GM18861 (cell line): ENCODE data around the gene PCDHB7.
"Not testable (repeated sequence)": the region's sequence is repeated elsewhere in the genome, so short reads cannot be mapped to it uniquely, and the experiment has no call there.

Source experiments
- ATAC-seq: cut with Tn5 transposase; IDR thresholded peaks from one replicate; pipeline ENCODE4 v1.9.1; 2021; ENCODE audit not compliant: unreplicated experiment

The PCDHB7 gene

DNA sequence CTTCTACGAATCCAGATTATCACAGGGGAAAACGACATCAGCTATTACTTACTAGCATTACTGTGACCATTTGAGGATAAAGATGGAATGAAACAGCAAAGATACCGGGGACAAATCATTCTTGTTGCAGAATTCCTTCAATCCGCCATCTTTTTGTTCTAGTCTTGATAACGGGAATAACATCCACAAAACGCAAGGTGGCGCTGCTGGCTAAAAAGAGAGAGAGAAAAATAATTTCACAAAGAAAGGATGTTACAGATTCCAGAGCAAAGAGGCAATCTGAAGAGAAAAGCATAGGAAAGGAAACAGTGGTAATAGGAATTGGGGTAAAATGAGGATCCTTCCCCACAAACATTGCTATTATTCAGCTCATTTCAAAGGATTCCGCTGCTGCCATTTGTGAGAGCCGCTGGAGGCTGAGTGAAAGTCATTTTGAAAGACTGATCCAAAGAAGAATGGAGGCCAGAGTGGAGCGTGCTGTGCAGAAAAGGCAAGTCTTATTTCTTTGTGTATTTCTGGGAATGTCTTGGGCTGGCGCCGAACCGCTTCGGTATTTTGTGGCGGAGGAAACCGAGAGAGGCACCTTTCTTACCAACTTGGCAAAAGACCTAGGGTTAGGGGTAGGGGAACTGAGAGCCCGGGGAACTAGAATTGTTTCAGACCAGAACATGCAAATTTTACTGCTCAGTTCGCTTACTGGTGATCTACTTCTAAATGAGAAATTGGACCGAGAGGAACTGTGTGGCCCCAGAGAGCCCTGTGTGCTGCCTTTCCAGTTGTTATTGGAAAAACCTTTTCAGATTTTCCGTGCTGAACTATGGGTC is at the start of gene PCDHB7:
TSS of gene PCDHB7 (plus strand) at position 264 of the 824 bp plus-strand sequence. CDS start at position 456, 192 bp downstream.
- no peak for ATAC-seq

DNA sequence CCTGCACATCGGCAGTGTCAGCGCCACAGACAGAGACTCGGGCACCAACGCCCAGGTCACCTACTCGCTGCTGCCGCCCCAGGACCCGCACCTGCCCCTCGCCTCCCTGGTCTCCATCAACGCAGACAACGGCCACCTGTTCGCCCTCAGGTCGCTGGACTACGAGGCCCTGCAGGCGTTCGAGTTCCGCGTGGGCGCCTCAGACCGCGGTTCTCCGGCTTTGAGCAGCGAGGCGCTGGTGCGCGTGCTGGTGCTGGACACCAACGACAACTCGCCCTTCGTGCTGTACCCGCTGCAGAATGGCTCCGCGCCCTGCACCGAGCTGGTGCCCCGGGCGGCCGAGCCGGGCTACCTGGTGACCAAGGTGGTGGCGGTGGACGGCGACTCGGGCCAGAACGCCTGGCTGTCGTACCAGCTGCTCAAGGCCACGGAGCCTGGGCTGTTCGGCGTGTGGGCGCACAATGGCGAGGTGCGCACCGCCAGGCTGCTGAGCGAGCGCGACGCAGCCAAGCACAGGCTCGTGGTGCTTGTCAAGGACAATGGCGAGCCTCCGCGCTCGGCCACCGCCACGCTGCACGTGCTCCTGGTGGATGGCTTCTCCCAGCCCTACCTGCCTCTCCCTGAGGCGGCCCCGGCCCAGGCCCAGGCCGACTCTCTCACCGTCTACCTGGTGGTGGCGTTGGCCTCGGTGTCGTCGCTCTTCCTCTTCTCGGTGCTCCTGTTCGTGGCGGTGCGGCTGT is 48.9 kb upstream of the PCDHB7 start:
- ATAC-seq, result not testable (repeated sequence)

DNA sequence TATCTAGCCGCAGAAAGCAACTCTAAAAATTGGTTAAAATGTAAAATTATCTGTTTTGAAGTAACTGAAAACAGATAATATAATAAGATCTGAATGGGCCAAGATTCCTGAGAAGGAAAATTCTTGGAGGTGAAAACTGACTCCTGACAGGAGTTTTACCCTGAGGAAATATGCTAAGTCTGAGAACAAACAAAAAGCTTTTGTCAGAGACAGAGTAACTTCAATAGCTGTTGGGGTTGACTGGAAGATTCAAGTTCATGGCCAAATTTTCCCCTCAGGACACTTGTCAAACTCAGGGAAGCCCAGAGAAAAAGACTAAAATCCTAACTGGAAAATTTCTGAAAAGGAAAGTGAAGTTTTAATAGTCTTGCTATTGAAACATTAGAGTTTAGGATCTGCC is 45.1 kb upstream of the PCDHB7 start:
- no peak for ATAC-seq

DNA sequence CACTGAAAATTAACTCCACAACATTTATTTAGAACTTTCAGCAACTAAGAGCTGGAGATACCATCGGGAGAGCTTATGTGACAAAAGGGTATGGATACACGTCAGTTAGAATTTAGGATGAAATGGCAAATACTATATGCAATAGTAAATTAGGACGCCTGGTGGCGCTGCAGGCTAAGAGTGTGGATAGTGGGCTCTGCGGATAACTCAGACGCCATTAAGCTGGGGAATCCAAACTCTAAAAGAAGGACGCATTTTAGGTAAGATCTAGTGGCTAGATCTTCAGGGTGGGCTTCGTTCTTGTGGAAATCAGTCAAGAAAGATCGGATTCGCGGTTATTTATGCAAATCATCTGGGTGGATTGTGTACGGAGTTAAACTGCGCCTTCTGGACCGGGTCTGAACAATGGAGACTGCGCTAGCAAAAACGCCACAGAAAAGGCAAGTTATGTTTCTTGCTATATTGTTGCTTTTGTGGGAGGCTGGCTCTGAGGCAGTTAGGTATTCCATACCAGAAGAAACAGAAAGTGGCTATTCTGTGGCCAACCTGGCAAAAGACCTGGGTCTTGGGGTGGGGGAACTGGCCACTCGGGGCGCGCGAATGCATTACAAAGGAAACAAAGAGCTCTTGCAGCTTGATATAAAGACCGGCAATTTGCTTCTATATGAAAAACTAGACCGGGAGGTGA is 37.3 kb upstream of the PCDHB7 start, which contains the start of gene PCDHB5:
TSS of gene PCDHB5 (plus strand) at position 177 of the 688 bp plus-strand sequence. CDS start at position 406, 229 bp downstream.
- ATAC-seq, result no peak

DNA sequence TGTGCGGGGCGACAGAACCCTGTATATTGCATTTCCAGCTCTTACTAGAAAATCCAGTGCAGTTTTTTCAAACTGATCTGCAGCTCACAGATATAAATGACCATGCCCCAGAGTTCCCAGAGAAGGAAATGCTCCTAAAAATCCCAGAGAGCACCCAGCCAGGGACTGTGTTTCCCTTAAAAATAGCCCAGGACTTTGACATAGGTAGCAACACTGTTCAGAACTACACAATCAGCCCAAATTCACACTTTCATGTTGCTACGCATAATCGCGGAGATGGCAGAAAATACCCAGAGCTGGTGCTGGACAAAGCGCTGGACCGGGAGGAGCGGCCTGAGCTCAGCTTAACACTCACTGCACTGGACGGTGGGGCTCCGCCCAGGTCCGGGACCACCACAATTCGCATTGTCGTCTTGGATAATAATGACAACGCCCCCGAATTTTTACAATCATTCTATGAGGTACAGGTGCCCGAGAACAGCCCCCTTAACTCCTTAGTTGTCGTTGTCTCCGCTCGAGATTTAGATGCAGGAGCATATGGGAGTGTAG is 36.7 kb upstream of the PCDHB7 start:
- ATAC-seq, result no peak

DNA sequence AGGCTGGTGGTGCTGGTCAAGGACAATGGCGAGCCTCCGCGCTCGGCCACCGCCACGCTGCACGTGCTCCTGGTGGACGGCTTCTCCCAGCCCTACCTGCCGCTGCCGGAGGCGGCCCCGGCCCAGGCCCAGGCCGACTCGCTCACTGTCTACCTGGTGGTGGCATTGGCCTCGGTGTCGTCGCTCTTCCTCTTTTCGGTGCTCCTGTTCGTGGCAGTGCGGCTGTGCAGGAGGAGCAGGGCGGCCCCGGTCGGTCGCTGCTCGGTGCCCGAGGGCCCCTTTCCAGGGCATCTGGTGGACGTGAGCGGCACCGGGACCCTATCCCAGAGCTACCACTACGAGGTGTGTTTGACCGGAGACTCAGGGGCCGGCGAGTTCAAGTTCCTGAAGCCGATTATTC is 35.1 kb upstream of the PCDHB7 start:
- not testable (repeated sequence) for ATAC-seq

DNA sequence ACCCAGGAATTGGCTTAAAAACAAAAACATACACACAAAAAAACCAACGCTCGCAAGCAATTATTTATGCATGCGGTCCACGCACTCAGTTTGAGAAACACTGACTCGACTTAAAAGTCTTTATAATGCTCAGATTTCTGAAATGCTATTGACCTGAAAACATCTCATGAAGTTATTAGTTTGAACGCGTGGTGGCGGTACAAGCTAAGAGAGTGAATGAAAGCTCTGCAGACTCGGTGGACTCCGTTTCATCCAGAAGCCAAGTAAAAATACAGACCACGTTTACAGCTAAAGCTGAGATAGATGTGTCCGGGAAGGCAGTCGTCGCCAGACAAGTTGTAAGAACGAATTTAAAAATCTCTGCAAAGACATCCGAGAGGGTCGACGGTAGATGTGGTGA is 22.6 kb upstream of the PCDHB7 start, which contains the start of gene PCDHB6:
TSS of gene PCDHB6 (plus strand) at position 246 of the 400 bp plus-strand sequence. CDS start 201 bp downstream, outside the sequence.
- ATAC-seq, result no peak

DNA sequence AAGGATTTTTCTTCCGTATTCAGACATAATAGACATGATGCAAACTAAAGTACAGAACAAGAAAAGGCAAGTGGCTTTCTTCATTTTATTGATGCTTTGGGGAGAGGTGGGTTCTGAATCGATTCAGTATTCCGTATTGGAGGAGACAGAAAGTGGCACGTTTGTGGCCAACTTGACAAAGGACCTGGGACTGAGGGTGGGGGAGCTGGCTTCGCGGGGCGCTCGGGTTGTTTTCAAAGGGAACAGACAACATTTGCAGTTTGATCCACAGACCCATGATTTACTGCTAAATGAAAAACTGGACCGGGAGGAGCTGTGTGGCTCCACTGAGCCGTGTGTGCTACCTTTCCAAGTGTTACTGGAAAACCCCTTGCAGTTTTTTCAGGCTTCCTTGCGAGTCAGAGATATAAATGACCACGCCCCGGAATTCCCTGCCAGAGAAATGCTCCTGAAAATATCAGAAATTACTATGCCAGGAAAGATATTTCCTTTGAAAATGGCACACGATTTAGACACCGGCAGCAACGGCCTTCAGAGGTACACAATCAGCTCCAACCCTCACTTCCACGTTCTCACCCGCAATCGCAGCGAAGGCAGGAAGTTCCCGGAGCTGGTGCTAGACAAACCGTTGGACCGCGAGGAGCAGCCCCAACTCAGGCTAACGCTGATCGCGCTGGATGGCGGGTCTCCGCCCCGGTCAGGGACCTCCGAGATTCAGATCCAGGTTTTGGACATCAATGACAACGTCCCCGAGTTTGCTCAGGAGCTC is 22.0 kb upstream of the PCDHB7 start:
- no peak for ATAC-seq

DNA sequence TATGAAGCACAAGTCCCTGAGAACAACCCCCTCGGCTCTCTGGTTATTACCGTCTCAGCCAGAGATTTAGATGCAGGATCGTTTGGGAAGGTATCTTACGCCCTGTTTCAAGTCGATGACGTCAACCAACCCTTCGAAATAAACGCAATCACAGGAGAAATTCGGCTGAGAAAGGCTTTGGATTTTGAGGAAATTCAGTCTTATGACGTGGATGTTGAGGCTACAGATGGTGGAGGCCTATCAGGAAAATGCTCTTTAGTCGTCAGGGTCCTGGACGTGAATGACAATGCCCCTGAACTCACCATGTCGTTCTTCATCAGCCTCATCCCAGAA is 21.5 kb upstream of the PCDHB7 start:
- ATAC-seq, result no peak

DNA sequence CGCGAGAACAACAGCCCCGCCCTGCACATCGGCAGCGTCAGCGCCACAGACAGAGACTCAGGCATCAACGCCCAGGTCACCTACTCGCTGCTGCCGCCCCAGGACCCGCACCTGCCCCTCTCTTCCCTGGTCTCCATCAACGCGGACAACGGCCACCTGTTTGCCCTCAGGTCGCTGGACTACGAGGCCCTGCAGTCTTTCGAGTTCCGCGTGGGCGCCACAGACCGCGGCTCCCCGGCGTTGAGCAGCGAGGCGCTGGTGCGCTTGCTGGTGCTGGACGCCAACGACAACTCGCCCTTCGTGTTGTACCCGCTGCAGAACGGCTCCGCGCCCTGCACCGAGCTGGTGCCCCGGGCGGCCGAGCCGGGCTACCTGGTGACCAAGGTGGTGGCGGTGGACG is 20.8 kb upstream of the PCDHB7 start:
- ATAC-seq, result not testable (repeated sequence)

DNA sequence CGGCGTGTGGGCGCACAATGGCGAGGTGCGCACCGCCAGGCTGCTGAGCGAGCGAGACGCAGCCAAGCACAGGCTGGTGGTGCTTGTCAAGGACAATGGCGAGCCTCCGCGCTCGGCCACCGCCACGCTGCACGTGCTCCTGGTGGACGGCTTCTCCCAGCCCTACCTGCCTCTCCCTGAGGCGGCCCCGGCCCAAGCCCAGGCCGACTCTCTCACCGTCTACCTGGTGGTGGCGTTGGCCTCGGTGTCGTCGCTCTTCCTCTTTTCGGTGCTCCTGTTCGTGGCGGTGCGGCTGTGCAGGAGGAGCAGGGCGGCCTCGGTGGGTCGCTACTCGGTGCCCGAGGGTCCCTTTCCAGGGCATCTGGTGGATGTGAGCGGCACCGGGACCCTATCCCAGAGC is 20.3 kb upstream of the PCDHB7 start:
- ATAC-seq, result not testable (repeated sequence)

DNA sequence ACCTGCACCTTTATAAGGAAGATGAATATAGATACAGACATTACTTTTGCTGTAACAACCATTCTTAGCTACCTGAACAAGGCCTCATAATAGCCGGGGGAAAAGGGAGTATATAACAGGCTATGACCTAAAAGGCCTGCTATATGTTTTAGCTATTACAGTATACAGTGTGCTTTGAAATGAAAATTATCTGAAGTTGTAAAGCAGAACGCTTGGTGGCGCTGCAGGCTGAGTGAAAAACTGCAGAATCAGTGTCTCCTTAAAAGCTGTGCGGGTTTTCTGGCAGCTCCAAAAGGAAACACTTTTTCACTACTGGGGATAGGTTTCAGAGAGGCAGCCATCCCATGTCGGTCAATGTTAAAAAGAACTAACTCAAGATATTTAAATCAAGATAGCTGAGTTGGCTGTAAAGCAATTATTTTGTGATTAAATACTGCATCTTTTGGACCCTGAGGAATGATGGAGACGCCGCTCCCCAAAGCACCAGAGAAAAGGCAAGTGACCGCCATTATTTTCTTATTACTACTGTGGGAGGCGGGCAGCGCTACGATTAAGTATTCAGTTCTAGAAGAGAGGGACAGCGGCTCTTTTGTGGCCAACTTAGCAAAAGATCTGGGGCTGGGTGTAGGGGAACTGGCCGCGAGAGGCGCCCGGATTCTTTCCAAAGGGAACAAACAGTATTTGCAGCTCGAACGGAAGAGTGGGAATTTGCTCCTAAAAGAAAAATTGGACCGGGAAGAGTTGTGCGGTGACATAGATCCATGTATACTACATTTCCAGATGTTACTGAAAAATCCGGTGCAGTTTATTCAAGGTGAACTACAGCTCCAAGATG is 16.7 kb upstream of the PCDHB7 start:
- no peak for ATAC-seq

DNA sequence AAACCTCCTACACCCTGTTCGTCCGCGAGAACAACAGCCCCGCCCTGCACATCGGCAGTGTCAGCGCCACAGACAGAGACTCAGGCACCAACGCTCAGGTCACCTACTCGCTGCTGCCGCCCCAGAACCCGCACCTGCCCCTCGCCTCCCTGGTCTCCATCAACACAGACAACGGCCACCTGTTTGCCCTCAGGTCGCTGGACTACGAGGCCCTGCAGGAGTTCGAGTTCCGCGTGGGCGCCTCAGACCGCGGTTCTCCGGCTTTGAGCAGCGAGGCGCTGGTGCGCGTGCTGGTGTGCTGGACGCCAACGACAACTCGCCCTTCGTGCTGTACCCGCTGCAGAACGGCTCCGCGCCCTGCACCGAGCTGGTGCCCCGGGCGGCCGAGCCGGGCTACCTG is 15.1 kb upstream of the PCDHB7 start:
- not testable (repeated sequence) for ATAC-seq

DNA sequence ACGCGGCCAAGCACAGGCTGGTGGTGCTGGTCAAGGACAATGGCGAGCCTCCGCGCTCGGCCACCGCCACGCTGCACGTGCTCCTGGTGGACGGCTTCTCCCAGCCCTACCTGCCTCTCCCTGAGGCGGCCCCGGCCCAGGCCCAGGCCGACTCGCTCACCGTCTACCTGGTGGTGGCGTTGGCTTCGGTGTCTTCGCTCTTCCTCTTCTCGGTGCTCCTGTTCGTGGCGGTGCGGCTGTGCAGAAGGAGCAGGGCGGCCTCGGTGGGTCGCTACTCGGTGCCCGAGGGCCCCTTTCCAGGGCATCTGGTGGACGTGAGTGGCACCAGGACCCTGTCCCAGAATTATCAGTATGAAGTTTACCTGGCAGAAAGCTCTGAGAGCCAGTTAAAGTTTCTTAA is 14.5 kb upstream of the PCDHB7 start:
- not testable (repeated sequence) for ATAC-seq

DNA sequence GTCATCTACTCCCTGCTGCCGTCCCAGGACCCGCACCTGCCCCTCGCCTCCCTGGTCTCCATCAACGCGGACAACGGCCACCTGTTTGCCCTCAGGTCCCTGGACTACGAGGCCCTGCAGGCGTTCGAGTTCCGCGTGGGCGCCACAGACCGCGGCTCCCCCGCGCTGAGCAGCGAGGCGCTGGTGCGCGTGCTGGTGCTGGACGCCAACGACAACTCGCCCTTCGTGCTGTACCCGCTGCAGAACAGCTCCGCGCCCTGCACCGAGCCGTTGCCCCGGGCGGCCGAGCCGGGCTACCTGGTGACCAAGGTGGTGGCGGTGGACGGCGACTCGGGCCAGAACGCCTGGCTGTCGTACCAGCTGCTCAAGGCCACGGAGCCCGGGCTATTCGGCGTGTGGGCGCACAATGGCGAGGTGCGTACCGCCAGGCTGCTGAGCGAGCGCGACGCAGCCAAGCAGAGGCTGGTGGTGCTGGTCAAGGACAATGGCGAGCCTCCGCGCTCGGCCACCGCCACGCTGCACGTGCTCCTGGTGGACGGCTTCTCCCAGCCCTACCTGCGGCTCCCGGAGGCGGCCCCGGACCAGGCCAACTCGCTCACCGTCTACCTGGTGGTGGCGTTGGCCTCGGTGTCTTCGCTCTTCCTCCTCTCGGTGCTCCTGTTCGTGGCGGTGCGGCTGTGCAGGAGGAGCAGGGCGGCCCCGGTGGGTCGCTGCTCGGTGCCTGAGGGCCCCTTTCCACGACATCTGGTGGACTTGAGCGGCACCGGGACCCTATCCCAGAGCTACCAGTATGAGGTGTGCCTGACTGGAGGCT is 2.1 kb downstream of the PCDHB7 start:
- ATAC-seq, result not testable (repeated sequence)

DNA sequence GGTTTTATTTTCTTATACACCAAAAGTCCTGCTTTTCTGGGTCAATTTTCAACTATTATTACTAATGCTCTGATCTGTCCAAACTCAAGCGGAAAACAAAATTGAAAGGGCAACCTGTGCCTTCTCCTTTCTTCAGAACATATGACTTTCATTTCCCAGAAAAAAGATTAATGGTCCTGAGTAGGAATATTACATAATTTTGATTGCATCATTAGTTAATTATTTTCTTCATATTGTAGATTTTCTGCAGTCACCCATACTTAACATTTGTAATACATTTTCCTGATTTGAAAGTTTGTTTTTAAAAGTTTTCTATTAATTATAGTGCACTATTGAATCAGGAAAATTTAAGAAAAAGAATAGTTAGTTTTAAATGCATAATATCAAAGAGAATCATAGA is 3.5 kb downstream of the PCDHB7 start:
- ATAC-seq, result no peak

DNA sequence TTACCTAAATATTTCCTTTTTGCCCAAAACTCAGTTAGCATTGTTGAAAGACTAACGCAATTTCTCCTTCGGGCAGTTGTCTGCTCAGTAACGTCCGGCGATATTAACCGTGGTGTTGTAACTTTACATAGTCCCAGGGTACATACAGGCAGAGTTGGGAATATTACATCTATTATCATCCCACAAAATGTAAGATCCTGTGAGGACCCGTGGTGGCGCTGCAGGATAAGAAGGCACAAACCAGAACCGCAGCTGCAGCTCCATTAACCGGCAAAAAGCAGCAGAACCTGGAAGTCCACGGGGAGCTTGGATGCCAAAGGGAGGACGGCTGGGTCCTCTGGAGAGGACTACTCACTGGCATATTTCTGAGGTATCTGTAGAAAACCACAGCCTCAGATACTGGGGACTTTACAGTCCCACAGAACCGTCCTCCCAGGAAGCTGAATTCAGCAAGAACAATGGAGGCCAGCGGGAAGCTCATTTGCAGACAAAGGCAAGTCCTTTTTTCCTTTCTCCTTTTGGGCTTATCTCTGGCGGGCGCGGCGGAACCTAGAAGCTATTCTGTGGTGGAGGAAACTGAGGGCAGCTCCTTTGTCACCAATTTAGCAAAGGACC is 5.2 kb downstream of the PCDHB7 start, which contains the start of gene PCDHB8:
TSS of gene PCDHB8 (plus strand) at position 214 of the 615 bp plus-strand sequence. CDS start at position 459, 245 bp downstream.
- not testable (repeated sequence) for ATAC-seq

DNA sequence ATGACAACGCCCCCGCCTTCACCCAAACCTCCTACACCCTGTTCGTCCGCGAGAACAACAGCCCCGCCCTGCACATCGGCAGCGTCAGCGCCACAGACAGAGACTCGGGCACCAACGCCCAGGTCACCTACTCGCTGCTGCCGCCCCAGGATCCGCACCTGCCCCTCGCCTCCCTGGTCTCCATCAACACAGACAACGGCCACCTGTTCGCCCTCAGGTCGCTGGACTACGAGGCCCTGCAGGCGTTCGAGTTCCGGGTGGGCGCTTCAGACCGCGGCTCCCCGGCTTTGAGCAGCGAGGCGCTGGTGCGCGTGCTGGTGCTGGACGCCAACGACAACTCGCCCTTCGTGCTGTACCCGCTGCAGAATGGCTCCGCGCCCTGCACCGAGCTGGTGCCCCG is 6.9 kb downstream of the PCDHB7 start:
- not testable (repeated sequence) for ATAC-seq
